SU-DHL-6 (cell line): ENCODE data around the gene TMEM143.

Experiments used
- H2AFZ ChIP-seq: fragments of 200-600 bp; sonication (generic); 2 replicates; pipeline ENCODE4 v1.6.1; 2014; ENCODE audit warnings: low read depth, mild to moderate bottlenecking, moderate library complexity, mixed read lengths, antibody characterized with exemption, low read length; ENCODE audit not compliant: severe bottlenecking
- H3F3A ChIP-seq: fragments of 200-600 bp; shearing (Covaris generic); 2 replicates; pipeline ENCODE4 v1.6.0; 2016; ENCODE audit warnings: antibody characterized with exemption, mild to moderate bottlenecking; ENCODE audit not compliant: insufficient read depth
- H3K27ac ChIP-seq: fragments of 200-600 bp; sonication (generic); 2 replicates; pipeline ENCODE4 v1.5.1; 2016; ENCODE audit warnings: low read depth, mild to moderate bottlenecking, low read length, moderate library complexity, mixed read lengths
- H3K27me3 ChIP-seq: fragments of 200-600 bp; sonication (generic), shearing (Covaris generic); 2 replicates; pipeline ENCODE4 v1.6.0; 2014; ENCODE audit warnings: mild to moderate bottlenecking, low read length
- H3K36me3 ChIP-seq: fragments of 200-600 bp; sonication (generic); 2 replicates; pipeline ENCODE4 v1.6.1; 2014; ENCODE audit warnings: mild to moderate bottlenecking, low read length, mixed read lengths
- H3K4me2 ChIP-seq: fragments of 300-600, 200-600 bp; shearing (Covaris generic), sonication (generic); 2 replicates; pipeline ENCODE4 v1.6.0; 2014; ENCODE audit warnings: low read length, low read depth, mild to moderate bottlenecking; ENCODE audit not compliant: poor library complexity, severe bottlenecking
- H3K4me3 ChIP-seq: fragments of 200-600 bp; sonication (generic); 2 replicates; pipeline ENCODE4 v1.5.1; 2014; ENCODE audit warnings: antibody characterized with exemption, low read length, mild to moderate bottlenecking, mixed read lengths; ENCODE audit not compliant: insufficient read depth, poor library complexity, severe bottlenecking
- H3K79me2 ChIP-seq: fragments of 200-600 bp; sonication (generic); 2 replicates; pipeline ENCODE4 v1.6.1; 2014; ENCODE audit warnings: mild to moderate bottlenecking, low read length, moderate library complexity; ENCODE audit not compliant: insufficient read depth
- H3K9ac ChIP-seq: fragments of 200-600 bp; sonication (generic); 2 replicates; pipeline ENCODE4 v1.7.0; 2014; ENCODE audit warnings: mild to moderate bottlenecking, low read length
- H3K9me2 ChIP-seq: fragments of 200-600 bp; sonication (generic); replicated peaks from 2 replicates; pipeline ENCODE4 v1.6.1; 2014; ENCODE audit warnings: low read length; ENCODE audit not compliant: insufficient read depth
- H3K9me3 ChIP-seq: fragments of 200-600 bp; sonication (generic); 2 replicates; pipeline ENCODE4 v1.6.1; 2014; ENCODE audit warnings: low read length, mixed read lengths; ENCODE audit not compliant: insufficient read depth
- H4K20me1 ChIP-seq: fragments of 200-600 bp; sonication (generic); 2 replicates; pipeline ENCODE4 v1.6.1; 2014; ENCODE audit warnings: low read depth, mild to moderate bottlenecking, antibody characterized with exemption, low read length, moderate library complexity, mixed read lengths
- EZH2phosphoT487 ChIP-seq: fragments of 200-600 bp; sonication (generic), shearing (Covaris generic); conservative IDR thresholded peaks from 2 replicates; pipeline ENCODE4 v1.6.1; 2018; ENCODE audit warnings: mild to moderate bottlenecking, antibody characterized with exemption, low read length, moderate library complexity, mixed read lengths
- TF ChIP-seq, protein P1 (sequence below): fragments of 200-600 bp; sonication (generic); IDR thresholded peaks from one replicate; pipeline ENCODE4 v1.5.1; 2017; ENCODE audit warnings: antibody characterized with exemption, mild to moderate bottlenecking, low read length, moderate library complexity; ENCODE audit not compliant: insufficient read depth, poor library complexity, severe bottlenecking

TMEM143 gene

DNA sequence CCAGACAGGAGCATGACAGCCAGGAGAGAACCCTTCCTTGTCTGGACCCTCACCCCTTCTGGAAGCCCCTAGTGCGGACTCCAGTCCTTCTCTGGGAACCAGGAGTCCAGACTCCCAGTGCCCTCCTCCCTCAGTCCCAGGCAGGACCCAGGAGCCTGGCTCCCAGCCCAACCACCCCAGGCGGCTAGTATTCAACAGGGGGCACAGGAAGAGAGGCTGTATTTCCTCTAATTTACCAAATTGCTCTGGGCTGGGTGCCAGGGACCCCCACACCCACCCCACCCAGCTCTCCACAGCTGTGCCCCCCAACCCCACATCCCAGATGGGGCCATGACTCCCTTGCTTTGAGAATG is 33.1 kb upstream of the TMEM143 start:
- H3K9ac ChIP-seq = no peak overlapping the region
- no peak overlapping the region for H3K4me2 ChIP-seq
- H3K4me3 ChIP-seq = no peak overlapping the region
- no peak overlapping the region for H3K27ac ChIP-seq
- H3F3A ChIP-seq = no peaks in the 10 kb centered on the region; the same call in 1 of the 2 replicates
- no peak overlapping the region for H2AFZ ChIP-seq
- no peaks in the 10 kb centered on the region for H4K20me1 ChIP-seq
- H3K36me3 ChIP-seq = no peaks in the 10 kb centered on the region
- H3K79me2 ChIP-seq = no peaks in the 10 kb centered on the region
- no peaks in the 10 kb centered on the region for H3K27me3 ChIP-seq
- TF ChIP-seq, protein P1, sequence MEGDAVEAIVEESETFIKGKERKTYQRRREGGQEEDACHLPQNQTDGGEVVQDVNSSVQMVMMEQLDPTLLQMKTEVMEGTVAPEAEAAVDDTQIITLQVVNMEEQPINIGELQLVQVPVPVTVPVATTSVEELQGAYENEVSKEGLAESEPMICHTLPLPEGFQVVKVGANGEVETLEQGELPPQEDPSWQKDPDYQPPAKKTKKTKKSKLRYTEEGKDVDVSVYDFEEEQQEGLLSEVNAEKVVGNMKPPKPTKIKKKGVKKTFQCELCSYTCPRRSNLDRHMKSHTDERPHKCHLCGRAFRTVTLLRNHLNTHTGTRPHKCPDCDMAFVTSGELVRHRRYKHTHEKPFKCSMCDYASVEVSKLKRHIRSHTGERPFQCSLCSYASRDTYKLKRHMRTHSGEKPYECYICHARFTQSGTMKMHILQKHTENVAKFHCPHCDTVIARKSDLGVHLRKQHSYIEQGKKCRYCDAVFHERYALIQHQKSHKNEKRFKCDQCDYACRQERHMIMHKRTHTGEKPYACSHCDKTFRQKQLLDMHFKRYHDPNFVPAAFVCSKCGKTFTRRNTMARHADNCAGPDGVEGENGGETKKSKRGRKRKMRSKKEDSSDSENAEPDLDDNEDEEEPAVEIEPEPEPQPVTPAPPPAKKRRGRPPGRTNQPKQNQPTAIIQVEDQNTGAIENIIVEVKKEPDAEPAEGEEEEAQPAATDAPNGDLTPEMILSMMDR = no peak
- TF ChIP-seq EZH2phosphoT487 = no peak
- H3K9me3 ChIP-seq = no peaks in the 10 kb centered on the region
- H3K9me2 ChIP-seq = no peaks in the 10 kb centered on the region

DNA sequence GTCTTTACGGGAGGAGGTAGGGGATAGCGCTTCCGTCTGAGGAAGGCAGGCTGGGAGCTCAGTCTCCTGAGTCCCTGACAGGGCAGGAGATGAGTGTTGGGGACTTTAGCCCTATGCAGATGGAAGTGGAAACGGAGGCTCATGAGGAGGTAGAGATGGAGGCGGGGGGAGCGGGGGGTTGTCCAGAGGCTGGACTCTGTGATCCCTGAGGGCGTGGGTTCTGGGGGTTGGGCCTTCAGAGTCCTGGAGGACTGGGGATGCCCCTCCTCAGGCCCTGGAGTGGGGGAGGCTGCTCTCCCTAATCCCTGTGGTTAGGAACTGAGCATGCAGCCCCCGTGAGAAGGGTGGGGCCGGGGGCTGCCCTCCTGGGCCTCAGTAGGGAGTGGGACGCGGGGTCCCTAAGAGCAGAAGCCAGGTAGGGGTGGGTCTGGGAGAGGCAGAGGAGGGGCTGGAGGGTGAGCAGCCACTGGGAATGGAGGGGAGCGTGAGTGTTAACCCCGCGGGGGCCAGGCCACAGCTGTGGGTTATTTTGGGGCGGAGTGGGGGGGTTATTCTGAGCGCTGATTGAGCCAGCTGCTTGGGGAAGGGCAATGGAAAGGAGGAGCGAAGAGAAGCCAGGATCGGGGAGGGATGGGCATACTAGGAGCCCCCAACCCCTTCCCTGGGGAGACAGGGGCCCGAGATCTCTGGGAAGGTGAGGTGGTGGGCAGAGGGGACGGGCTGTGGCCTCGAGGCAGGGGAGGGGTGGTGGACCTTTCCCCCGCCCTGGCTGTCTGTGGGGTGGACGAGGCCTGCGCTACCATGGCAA is 32.5 kb upstream of the TMEM143 start:
- Histone ChIP-seq H2AFZ (no peak overlapping the region), H3K36me3 (no peaks in the 10 kb centered on the region), H3K27ac (no peak overlapping the region), H3K9me2 (no peaks in the 10 kb centered on the region), H3K4me3 (no peak overlapping the region), H3K9me3 (no peaks in the 10 kb centered on the region), H4K20me1 (no peaks in the 10 kb centered on the region), H3F3A (no peaks in the 10 kb centered on the region; the same call in 1 of the 2 replicates), H3K9ac (no peak overlapping the region), H3K27me3 (no peaks in the 10 kb centered on the region), H3K4me2 (no peak overlapping the region), H3K79me2 (0 out of 2 replicates have a peak, but pooled peaks cover under 1% of the 10 kb centered on the region)
- no peak for TF ChIP-seq EZH2phosphoT487
- TF ChIP-seq, protein P1 = no peak

DNA sequence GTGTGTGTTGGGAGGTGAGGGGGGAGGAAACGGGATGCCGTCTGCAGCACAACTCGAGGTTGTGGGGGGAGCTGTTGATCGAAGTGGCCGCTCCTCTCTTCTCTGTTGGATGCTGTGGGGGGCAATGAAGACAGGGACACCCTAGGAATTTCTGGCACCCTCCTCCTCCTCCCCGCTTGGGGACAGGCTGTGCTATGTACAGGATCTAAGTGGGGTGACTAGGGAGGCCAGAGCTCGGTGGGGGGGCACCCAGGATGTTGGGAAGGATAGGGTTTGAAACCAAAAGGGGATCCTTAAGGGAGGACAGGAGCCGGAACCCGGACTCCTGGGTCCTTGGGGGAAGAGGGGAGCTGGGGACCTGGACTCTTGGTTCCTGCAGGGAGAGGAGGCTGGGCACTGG is 31.8 kb upstream of the TMEM143 start:
- H3K9me2 ChIP-seq = no peaks in the 10 kb centered on the region
- H3K4me3 ChIP-seq = no peak overlapping the region
- no peak overlapping the region for H3K4me2 ChIP-seq

More for the DNA sequence above, 31.8 kb upstream of the TMEM143 start:
- Histone ChIP-seq H3K79me2 (peaks cover 3% of the 10 kb centered on the region; the same call in 1 of the 2 replicates), H3K36me3 (no peaks in the 10 kb centered on the region), H3F3A (no peaks in the 10 kb centered on the region; the same call in 1 of the 2 replicates), H4K20me1 (no peaks in the 10 kb centered on the region), H3K9ac (no peak overlapping the region), H3K27ac (no peak overlapping the region), H2AFZ (no peak overlapping the region), H3K27me3 (no peaks in the 10 kb centered on the region), H3K9me3 (no peaks in the 10 kb centered on the region)
- TF ChIP-seq, protein P1 = no peak
- TF ChIP-seq EZH2phosphoT487 = no peak
